ENCODE data around the gene MAP1LC3B.
A peak's percentile ranks its signal among the peaks of the same experiment; 100 is the strongest.

The MAP1LC3B gene

DNA sequence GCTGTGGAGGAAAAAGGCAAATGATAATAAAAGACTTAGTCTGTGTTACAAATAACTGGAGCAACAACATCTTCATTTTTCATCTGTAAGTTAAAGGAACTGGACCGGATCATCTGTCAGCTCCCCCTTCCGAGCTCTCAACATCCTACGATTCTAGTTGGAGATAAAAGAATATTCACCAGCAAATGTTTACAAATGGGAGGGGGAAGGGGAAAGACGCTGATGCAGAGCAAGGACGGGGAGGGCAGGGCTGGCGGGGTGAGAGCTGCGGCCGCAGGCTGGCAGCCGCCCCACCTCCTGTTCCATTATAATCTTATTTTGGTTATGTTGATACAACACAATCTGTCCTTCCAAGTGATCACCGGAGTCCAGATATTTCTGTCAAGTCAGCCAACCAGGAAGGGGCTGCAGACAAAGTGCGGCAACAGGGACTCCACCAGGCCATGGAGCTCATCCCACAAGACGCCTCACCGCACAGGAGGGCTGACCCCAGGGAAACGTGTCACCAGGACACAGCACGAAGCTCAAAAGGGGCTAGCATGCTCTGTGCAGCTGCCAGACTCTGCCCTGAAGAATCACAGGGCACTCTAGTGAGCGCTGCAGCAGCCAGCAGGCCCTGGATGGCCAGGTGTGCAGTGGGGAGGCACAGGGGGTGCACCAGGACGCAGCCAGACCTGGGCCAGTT lies 28.2 kb upstream of the MAP1LC3B start:
- Histone ChIP-seq H4K8ac (ENCODE audit: low read depth, low read length) (no peak overlapping the region), H2BK5ac (ENCODE audit: low read length) (no peak overlapping the region), H3K4me3 (ENCODE audit: low read length in 2 of 2) (no peak overlapping the region), H3K4ac (ENCODE audit: low read length) (no peak overlapping the region), H3K23ac (ENCODE audit: low read depth, low read length, poor library complexity) (no peak overlapping the region), H3K27me3 (ENCODE audit: control insufficient read depth in 3 of 3, insufficient read depth in 3 of 3, low read depth in 1 of 3, low read length in 3 of 3) (no peaks in the 10 kb centered on the region), H3K9me3 (replicated peaks in 1 of 2; ENCODE audit: control insufficient read depth in 2 of 2, insufficient read depth in 1 of 2, low read depth in 1 of 2, low read length in 2 of 2) (peaks cover 4 to 8% of the 10 kb centered on the region in 2 donors), H3K27ac (replicated peaks; ENCODE audit: low read length) (no peak overlapping the region), H2AFZ (ENCODE audit: low read length) (no peak overlapping the region), H2BK15ac (ENCODE audit: low read length) (no peak overlapping the region), H4K91ac (ENCODE audit: low read depth, low read length, poor library complexity) (no peak overlapping the region), H3K9ac (ENCODE audit: low read depth, low read length, poor library complexity) (peak overlapping the region; percentile 73), H2AK5ac (ENCODE audit: low read depth, low read length) (no peak overlapping the region), H3K36me3 (replicated peaks in 1 of 2; ENCODE audit: control insufficient read depth in 2 of 2, insufficient read depth in 2 of 2, low read length in 2 of 2) (peaks cover 8 to 51% of the 10 kb centered on the region in 2 donors), H3K79me1 (ENCODE audit: low read depth, low read length) (peaks cover 8% of the 10 kb centered on the region), H3K4me1 (ENCODE audit: control insufficient read depth in 2 of 2, insufficient read depth in 1 of 2, low read depth in 1 of 2, low read length in 2 of 2) (peaks cover 1 to 3% of the 10 kb centered on the region in 2 donors), H3K4me2 (ENCODE audit: insufficient read depth, low read length, poor library complexity, severe bottlenecking) (no peak overlapping the region), H3K18ac (ENCODE audit: low read length) (peak overlapping the region; percentile 20), H2BK120ac (ENCODE audit: low read depth, low read length) (no peak overlapping the region), H3K14ac (ENCODE audit: low read length) (no peak overlapping the region), H2BK12ac (ENCODE audit: low read length) (no peak overlapping the region)
- WGBS, 2 donors (ENCODE audit: extremely low coverage in 2 of 2, insufficient read length in 2 of 2, insufficient replicate concordance in 1 of 2): no CpG with 5 or more reads among the region's 17 CpGs
- no peak for DNase-seq (ENCODE audit: low spot score)

DNA sequence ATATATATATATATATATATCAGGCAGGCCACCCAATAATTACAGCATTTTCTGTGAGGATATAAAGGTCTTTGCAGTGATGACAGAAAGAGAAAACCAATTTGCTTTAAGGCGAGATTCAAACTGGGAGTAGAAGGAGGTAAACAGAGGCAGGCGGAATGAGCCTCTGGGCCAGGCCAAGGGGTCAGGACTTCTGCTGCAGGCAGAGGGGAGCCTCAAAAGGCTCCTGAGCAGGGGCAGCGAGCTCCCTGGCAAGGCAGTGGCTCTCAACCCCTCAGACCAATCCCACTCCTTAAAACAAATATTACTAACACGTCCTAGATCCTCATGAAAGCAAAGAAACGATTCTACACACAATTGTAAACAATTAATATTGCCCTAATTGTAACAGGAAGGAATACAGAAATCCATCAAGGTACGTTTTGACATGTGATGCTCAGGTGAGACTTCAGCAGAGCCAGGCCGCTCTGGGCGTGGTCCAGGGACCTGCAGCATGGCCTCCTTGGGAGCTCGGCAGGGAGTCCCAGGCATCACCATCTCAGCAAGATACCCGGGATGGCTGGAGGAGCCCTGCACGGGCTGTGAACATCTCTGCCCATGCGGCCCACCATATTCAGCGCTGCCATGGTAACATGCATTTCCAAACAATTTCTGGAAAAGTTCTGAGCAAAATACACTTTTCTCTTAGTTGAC lies 27.0 kb upstream of the MAP1LC3B start:
- H3K4me3 ChIP-seq (ENCODE audit: low read length in 2 of 2): no peak overlapping the region
- H3K27me3 ChIP-seq (ENCODE audit: control insufficient read depth in 3 of 3, insufficient read depth in 3 of 3, low read depth in 1 of 3, low read length in 3 of 3): no peaks in the 10 kb centered on the region
- peaks cover 4 to 8% of the 10 kb centered on the region in 2 donors for H3K9me3 ChIP-seq (replicated peaks in 1 of 2; ENCODE audit: control insufficient read depth in 2 of 2, insufficient read depth in 1 of 2, low read depth in 1 of 2, low read length in 2 of 2)
- H2BK5ac ChIP-seq (ENCODE audit: low read length): no peak overlapping the region
- no peak overlapping the region for H3K23ac ChIP-seq (ENCODE audit: low read depth, low read length, poor library complexity)
- peaks cover 7 to 8% of the 10 kb centered on the region in 2 donors for H3K4me1 ChIP-seq (ENCODE audit: control insufficient read depth in 2 of 2, insufficient read depth in 1 of 2, low read depth in 1 of 2, low read length in 2 of 2)
- no peak overlapping the region for H2BK12ac ChIP-seq (ENCODE audit: low read length)
- no peak overlapping the region for H3K4ac ChIP-seq (ENCODE audit: low read length)
- no peak overlapping the region for H3K4me2 ChIP-seq (ENCODE audit: insufficient read depth, low read length, poor library complexity, severe bottlenecking)
- WGBS, 2 donors (ENCODE audit: extremely low coverage in 2 of 2, insufficient read length in 2 of 2, insufficient replicate concordance in 1 of 2): 100% methylated on average over 2 of the region's 13 CpGs; no CpG with 5 or more reads in 1 of the 2 donors
- peaks cover 10% of the 10 kb centered on the region for H3K79me1 ChIP-seq (ENCODE audit: low read depth, low read length)
- no peak overlapping the region for H4K91ac ChIP-seq (ENCODE audit: low read depth, low read length, poor library complexity)
- DNase-seq (ENCODE audit: low spot score): no peak
- H4K8ac ChIP-seq (ENCODE audit: low read depth, low read length): no peak overlapping the region
- no peak overlapping the region for H2AFZ ChIP-seq (ENCODE audit: low read length)
- no peak overlapping the region for H3K27ac ChIP-seq (replicated peaks; ENCODE audit: low read length)
- H3K36me3 ChIP-seq (replicated peaks in 1 of 2; ENCODE audit: control insufficient read depth in 2 of 2, insufficient read depth in 2 of 2, low read length in 2 of 2): peaks cover 6 to 39% of the 10 kb centered on the region in 2 donors
- H2BK120ac ChIP-seq (ENCODE audit: low read depth, low read length): no peak overlapping the region
- no peak overlapping the region for H2BK15ac ChIP-seq (ENCODE audit: low read length)
- no peak overlapping the region for H2AK5ac ChIP-seq (ENCODE audit: low read depth, low read length)
- H3K18ac ChIP-seq (ENCODE audit: low read length): no peak overlapping the region
- H3K9ac ChIP-seq (ENCODE audit: low read depth, low read length, poor library complexity): no peak overlapping the region
- no peak overlapping the region for H3K14ac ChIP-seq (ENCODE audit: low read length)

DNA sequence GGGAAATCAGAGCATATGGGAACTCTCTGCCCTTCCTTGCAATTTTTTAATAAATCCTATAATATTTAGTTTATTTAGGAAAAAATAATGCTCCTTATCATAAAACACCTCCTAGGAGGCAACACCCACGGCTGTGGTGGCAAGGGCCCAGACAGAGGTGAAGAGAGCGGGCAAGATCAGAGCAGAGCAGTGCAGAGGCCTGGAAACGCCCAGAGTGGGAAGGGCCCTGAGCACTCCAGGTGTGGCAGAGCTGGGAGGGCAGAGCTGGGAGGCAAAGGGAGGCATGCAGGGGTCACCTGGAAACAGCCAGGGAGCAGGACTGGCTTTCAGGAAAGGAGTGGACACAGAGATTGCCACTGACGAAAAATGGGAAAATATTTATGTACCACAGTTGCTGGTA lies 25.8 kb upstream of the MAP1LC3B start:
- Histone ChIP-seq H2BK120ac (ENCODE audit: low read depth, low read length) (no peak overlapping the region), H3K79me1 (ENCODE audit: low read depth, low read length) (peaks cover 9% of the 10 kb centered on the region), H3K4me3 (ENCODE audit: low read length in 2 of 2) (no peak overlapping the region), H3K9ac (ENCODE audit: low read depth, low read length, poor library complexity) (no peak overlapping the region), H3K36me3 (replicated peaks in 1 of 2; ENCODE audit: control insufficient read depth in 2 of 2, insufficient read depth in 2 of 2, low read length in 2 of 2) (peaks cover 3 to 29% of the 10 kb centered on the region in 2 donors), H2AK5ac (ENCODE audit: low read depth, low read length) (no peak overlapping the region), H2BK15ac (ENCODE audit: low read length) (no peak overlapping the region), H3K4me1 (ENCODE audit: control insufficient read depth in 2 of 2, insufficient read depth in 1 of 2, low read depth in 1 of 2, low read length in 2 of 2) (peaks cover 8 to 9% of the 10 kb centered on the region in 2 donors), H3K23ac (ENCODE audit: low read depth, low read length, poor library complexity) (no peak overlapping the region), H3K4me2 (ENCODE audit: insufficient read depth, low read length, poor library complexity, severe bottlenecking) (no peak overlapping the region), H3K9me3 (replicated peaks in 1 of 2; ENCODE audit: control insufficient read depth in 2 of 2, insufficient read depth in 1 of 2, low read depth in 1 of 2, low read length in 2 of 2) (peaks cover 0 to 2% of the 10 kb centered on the region in 2 donors), H2BK12ac (ENCODE audit: low read length) (no peak overlapping the region), H4K91ac (ENCODE audit: low read depth, low read length, poor library complexity) (no peak overlapping the region), H3K4ac (ENCODE audit: low read length) (no peak overlapping the region), H4K8ac (ENCODE audit: low read depth, low read length) (no peak overlapping the region), H2AFZ (ENCODE audit: low read length) (no peak overlapping the region), H3K27me3 (ENCODE audit: control insufficient read depth in 3 of 3, insufficient read depth in 3 of 3, low read depth in 1 of 3, low read length in 3 of 3) (no peaks in the 10 kb centered on the region), H2BK5ac (ENCODE audit: low read length) (no peak overlapping the region), H3K27ac (replicated peaks; ENCODE audit: low read length) (no peak overlapping the region), H3K14ac (ENCODE audit: low read length) (no peak overlapping the region), H3K18ac (ENCODE audit: low read length) (peak overlapping the region; percentile 41)
- DNase-seq (ENCODE audit: low spot score): no peak
- WGBS, 2 donors (ENCODE audit: extremely low coverage in 2 of 2, insufficient read length in 2 of 2, insufficient replicate concordance in 1 of 2): no CpG with 5 or more reads among the region's 4 CpGs

DNA sequence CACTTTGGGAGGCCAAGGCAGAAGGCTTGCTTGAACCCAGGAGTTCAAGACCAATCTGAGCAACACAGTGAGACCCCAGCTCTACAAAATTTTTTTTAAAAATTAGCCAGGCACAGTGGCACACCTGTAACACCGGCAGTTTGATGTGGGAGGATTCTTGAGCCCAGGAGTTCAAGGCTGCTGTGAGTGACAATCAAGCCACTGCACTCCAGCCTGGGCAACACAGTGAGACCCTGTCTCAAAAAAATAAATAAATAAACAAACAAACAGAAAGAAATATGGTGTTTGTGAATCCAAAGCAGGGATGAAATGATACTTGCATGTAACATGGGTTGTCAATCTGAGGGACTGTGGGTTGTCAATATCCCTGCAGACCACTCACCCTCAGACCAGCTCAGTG lies 25.2 kb upstream of the MAP1LC3B start:
- Histone ChIP-seq H3K4ac (ENCODE audit: low read length) (no peak overlapping the region), H3K27ac (replicated peaks; ENCODE audit: low read length) (no peak overlapping the region), H2BK12ac (ENCODE audit: low read length) (no peak overlapping the region), H3K9ac (ENCODE audit: low read depth, low read length, poor library complexity) (no peak overlapping the region), H3K4me3 (ENCODE audit: low read length in 2 of 2) (no peak overlapping the region), H3K14ac (ENCODE audit: low read length) (no peak overlapping the region), H2BK5ac (ENCODE audit: low read length) (no peak overlapping the region), H3K23ac (ENCODE audit: low read depth, low read length, poor library complexity) (no peak overlapping the region), H3K9me3 (replicated peaks in 1 of 2; ENCODE audit: control insufficient read depth in 2 of 2, insufficient read depth in 1 of 2, low read depth in 1 of 2, low read length in 2 of 2) (no peaks in the 10 kb centered on the region), H3K27me3 (ENCODE audit: control insufficient read depth in 3 of 3, insufficient read depth in 3 of 3, low read depth in 1 of 3, low read length in 3 of 3) (no peaks in the 10 kb centered on the region), H2BK15ac (ENCODE audit: low read length) (no peak overlapping the region), H3K79me1 (ENCODE audit: low read depth, low read length) (peaks cover 7% of the 10 kb centered on the region), H3K18ac (ENCODE audit: low read length) (no peak overlapping the region), H2AFZ (ENCODE audit: low read length) (no peak overlapping the region), H2AK5ac (ENCODE audit: low read depth, low read length) (no peak overlapping the region), H3K36me3 (replicated peaks in 1 of 2; ENCODE audit: control insufficient read depth in 2 of 2, insufficient read depth in 2 of 2, low read length in 2 of 2) (peaks cover 2 to 23% of the 10 kb centered on the region in 2 donors), H4K8ac (ENCODE audit: low read depth, low read length) (no peak overlapping the region), H3K4me1 (ENCODE audit: control insufficient read depth in 2 of 2, insufficient read depth in 1 of 2, low read depth in 1 of 2, low read length in 2 of 2) (peaks cover 8 to 11% of the 10 kb centered on the region in 2 donors), H3K4me2 (ENCODE audit: insufficient read depth, low read length, poor library complexity, severe bottlenecking) (no peak overlapping the region), H4K91ac (ENCODE audit: low read depth, low read length, poor library complexity) (no peak overlapping the region), H2BK120ac (ENCODE audit: low read depth, low read length) (no peak overlapping the region)
- DNase-seq (ENCODE audit: low spot score): no peak
- no CpG with 5 or more reads among the region's 1 CpG for WGBS, 2 donors (ENCODE audit: extremely low coverage in 2 of 2, insufficient read length in 2 of 2, insufficient replicate concordance in 1 of 2)
